Eye (tissue), 1 donor: Measurements from ENCODE around the gene NKD1.

Source experiments
- DNase-seq: peaks from one replicate; pipeline ENCODE4 v3.0.0-alpha.2; 2015

Gene NKD1

DNA sequence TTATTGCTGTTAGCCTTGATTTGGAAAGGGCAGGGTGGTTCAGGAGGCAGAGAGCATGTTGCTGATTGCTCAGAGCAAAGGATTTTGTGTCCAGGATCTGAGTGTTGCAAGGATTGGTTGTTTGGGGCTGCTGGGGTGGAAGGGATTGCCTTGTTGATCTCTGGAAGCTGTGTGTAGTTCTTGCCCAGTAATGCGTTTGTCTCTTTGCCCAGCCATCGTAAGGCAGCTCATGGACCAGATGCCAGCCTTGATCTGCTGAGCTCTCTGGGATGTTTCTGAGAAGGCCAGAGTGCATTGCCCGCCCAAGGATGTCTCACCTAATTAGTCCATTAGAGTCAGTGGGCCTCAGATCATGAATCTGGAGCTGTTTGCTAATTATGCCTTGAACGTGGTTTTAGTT, 33.6 kb downstream of the NKD1 start:
- DNase-seq, result peak; percentile 34

DNA sequence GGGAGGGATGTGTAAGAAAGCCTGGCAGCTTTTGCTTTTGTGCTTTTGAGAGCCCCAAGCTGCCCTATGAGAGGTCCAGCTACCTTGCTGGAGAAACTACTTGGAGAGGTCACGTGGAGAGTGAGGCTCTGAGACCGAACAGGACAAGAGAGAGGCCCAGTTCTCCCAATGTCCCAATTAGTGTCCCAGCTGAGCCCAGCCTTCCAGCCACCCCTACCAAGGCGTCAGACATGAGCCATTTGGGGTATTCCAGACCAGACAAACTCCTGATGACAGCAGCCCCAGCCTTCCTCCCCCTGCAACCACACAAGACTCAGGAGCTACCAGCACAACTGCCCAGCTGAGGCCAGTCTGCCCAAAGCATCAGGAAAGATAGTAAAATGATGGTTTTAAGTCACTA, 35.0 kb downstream of the NKD1 start:
- no peak for DNase-seq

- no peak for DNase-seq
Measured at GRCh38 chr16:50584033-50584722, 36.0 kb downstream of the NKD1 start.

GRCh38 chr16:50585331-50585776, 37.2 kb downstream of the NKD1 start:
- DNase-seq, result no peak

DNA sequence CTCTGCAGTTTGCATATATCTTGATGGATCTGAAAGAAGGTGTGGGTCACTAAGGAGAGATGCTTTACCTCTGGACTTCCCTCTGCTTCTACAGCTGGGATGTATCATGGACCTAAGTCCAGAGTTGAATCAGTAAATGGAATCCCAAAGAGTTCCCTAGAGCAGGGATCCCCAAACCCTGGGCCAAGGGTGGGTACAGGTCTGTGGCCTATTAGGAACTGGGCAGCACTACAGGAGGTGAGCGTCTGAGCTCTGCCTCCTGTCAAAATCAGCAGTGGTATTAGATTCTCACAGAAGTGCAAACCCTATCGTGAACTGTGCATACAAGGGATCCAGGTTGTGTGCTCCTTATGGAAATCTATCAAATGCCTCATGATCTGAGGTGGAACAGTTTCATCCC, 39.3 kb downstream of the NKD1 start:
- DNase-seq, result no peak

- DNase-seq, result no peak
Measured at GRCh38 chr16:50588276-50588675, 40.1 kb downstream of the NKD1 start.

- DNase-seq, result no peak
Measured at GRCh38 chr16:50591209-50591608, 43.0 kb downstream of the NKD1 start.

DNA sequence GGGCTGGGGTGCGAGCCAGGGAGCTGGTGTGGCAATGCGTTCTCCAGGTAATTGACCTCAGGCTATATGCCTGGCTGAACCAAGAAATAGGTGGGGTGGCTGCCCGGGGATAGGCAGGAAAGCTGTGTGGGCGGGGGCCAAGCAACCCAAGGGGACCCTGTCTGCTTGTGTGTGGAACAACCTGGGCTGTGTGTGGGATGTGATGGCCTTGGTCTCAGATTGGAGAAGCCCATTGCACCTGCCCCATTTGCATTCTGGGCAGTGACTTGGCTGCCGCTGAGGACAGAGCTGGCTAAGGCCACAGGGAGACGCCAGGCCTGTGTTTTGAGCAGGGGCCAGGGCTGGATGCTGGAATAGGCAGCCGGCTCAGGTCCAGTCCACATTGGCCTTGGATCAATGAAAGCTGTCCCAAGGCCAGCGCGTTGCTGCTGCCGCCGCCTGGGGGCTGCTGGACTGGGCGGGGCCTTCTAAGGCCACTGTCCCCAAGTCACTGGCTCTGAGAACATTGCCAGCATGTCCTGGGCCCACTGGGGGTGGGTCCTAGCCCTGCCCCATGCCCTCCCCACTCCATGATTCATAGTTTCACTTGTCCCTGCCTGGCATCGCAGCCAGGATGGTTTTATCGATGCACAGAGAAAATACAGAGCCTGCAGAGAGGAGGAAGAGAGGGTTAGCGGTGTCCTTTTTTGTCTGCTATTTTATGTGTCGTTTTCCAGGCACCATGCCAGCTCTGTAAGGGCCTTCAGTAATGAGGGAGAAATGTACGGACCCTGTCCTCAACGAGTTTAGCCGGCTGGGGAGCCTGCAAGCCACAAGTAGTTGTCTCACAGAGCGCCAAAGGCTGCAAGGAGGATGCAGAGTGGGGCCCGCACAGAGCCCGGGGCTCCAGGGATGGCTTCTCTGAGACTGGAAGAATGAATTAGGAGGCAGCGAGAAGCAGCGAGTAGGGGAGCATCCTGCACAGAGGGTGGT, 43.9 kb downstream of the NKD1 start:
- DNase-seq, result peak; percentile 53

- no peak for DNase-seq
Measured at GRCh38 chr16:50592996-50593395, 44.8 kb downstream of the NKD1 start.

DNA sequence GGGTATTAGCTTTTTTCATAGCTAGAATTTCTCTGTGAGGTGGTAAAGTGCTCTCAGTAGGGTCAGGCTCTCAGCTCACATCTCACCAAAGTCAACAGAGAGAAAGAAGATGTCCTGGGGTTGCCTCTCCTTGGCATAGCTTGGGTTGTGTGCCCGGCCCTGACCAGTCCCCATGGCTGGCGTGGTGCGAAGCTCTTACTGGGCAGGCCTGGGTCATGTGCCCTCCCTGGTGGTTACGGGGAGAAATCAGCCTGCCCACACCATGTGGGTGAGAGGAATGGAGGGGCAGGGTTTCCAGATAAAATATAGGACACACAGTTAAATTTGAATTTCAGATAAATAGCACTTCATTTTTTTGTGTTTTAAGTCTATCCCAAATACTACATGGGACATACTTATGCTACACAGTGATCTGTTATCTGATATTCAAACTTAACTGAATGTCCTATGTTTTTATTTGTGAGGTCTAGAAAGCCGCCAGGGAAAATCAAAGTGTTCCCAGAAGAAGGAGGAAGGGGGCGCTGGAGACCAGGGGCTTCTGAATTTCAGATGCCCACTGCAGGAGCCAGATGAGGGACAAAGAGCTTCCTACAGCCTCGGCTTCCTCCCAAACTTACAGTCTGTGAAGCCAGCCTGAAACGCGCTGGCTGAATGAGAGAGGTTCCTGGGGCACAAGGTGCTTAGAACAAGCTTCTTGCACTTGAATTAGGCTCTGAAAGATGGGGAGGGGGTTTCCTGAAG, 45.4 kb downstream of the NKD1 start:
- DNase-seq, result peak; percentile 51

- no peak for DNase-seq
Measured at GRCh38 chr16:50594308-50595260, 46.4 kb downstream of the NKD1 start.

DNA sequence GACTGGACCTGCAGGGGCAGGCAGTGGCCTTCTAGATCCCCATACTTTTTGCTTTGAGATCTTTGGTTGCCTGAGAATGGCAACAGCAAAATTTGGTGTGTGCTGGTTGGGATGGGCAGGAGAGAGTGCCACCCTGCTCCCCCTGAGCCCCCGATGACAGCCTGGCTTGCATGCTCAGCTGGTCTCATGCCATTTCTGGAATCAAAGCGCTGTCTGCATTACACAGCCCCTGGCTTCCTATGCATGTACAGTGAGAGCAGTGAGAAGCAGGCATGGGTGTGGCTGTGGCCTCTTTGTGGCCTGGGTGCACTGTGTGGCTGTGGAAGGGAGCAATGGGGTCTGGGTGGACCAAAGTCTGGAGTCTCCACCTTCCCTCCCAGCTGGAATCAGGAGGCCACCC, 47.7 kb downstream of the NKD1 start:
- no peak for DNase-seq

DNA sequence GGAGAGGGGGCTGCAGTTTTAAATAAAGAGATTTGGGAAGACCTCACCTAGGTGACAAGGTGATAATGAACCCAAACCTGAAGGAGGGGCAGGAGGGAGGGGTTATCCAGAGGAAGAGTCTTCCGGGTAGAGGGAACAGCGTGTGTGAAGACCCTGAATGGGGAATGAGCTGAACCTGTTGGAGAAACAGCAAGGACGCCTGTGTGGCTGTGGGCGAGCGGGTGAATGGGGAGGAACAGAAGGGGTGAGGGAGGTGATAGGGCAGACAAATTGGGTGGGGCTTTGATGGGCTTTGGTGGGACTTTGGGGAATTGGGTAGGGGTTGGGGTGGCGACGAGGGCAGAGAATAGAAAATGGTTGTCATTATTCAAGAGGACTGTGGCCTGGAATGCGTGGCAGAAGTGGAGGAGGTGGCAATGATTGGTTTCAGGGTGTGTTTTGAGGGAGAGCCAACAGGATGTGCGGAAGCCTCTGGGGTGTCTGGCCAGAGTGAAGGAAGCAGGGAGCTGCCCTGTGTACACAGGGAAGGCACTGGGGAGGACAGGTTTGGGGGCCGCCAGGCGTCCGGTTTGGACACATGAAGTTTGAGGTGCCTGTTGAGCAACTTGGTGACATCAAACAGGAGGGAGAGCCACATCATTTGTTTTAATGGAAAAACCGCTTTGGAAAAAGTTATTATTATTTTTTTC, 48.7 kb downstream of the NKD1 start:
- no peak for DNase-seq

- no peak for DNase-seq
Measured at GRCh38 chr16:50597563-50598255, 49.5 kb downstream of the NKD1 start.

GRCh38 chr16:50598256-50598894, 50.2 kb downstream of the NKD1 start:
- no peak for DNase-seq

DNA sequence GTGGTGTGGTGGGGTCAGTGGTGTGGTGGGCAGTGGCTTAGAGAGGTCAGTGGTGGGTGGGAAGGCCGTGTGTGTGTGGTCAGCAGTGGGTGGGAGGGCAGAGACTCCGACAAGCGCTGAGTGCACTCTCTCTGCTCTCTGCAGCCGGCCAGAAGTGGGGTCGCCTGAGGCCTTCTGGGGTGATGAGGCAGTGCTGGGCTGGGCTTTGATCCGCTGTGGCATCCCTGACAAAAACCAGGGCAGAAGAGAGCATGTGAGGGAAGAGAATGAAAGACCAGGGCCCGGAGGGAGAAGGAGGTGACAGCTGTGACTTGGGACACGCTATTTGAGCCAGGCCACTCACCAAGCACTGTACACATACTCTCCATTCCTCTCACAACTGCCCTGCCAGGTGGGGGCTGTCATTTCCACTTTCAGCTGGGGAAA, 50.8 kb downstream of the NKD1 start:
- DNase-seq, result no peak

- DNase-seq, result no peak
Measured at GRCh38 chr16:50599494-50599893, 51.3 kb downstream of the NKD1 start.

DNA sequence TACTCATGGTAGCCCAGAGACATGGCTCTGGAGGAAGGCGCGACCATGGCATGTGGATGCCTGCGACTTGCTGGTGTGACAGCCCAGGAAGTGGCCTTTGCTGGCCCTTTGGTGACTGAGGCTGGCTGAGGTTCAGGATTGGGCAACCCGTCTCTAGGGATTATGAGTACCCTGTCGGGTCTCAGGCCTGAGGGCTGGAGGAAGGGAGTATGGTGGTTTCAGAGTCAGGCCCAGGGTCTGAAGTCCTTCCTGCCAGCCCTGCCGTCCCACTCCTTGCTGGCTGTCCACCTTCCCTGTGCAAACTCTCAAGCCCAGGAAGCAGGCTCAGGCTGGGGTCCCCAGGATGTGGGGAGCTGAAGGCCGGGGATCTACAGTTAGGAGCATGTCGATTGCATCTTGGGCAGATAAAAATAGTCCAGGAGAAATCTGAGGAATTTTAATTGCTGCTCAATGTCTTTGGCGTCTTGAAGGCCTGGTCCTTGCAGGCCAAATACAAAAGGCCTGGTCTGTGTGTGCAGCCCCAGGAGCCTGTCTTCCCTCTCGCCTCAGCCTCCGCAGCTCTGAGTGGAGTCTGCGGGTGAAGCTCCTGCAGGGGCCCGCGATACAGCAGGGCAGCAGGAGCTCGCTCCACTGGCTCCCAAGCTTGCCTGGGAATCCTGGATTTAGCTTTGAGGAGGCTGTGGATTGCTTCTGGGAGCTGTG, 52.5 kb downstream of the NKD1 start:
- no peak for DNase-seq

GRCh38 chr16:50601341-50601740, 53.1 kb downstream of the NKD1 start:
- no peak for DNase-seq

GRCh38 chr16:50602126-50602525, 53.9 kb downstream of the NKD1 start:
- DNase-seq, result no peak
